Muscle layer of colon (tissue), 2 donors: ENCODE data around the gene GOLT1B.

Source experiments
- H3K27ac ChIP-seq: one replicate; pipeline ENCODE4 v1.7.0; 2013; ENCODE audit warnings: low read depth, mild to moderate bottlenecking, low read length, moderate library complexity
- H3K27me3 ChIP-seq, 2 donors: one replicate each; pipeline ENCODE4 v1.7.0; 2013; ENCODE audit warnings: low read length in 2 of 2, mild to moderate bottlenecking in 2 of 2; ENCODE audit not compliant: insufficient read depth in 2 of 2, control insufficient read depth in 1 of 2
- H3K36me3 ChIP-seq: one replicate; pipeline ENCODE4 v1.7.0; 2013; ENCODE audit warnings: mild to moderate bottlenecking, low read length; ENCODE audit not compliant: insufficient read depth
- H3K4me1 ChIP-seq: one replicate; pipeline ENCODE4 v1.7.0; 2013; ENCODE audit warnings: mild to moderate bottlenecking, low read length; ENCODE audit not compliant: insufficient read depth
- H3K4me3 ChIP-seq, 2 donors: one replicate each; pipeline ENCODE4 v1.7.0; 2013; ENCODE audit warnings: low read length in 2 of 2, low read depth in 1 of 2, mild to moderate bottlenecking in 1 of 2, moderate library complexity in 1 of 2
- H3K9ac ChIP-seq: one replicate; pipeline ENCODE4 v1.7.0; 2013; ENCODE audit warnings: low read length
- H3K9me3 ChIP-seq: one replicate; pipeline ENCODE4 v1.7.0; 2013; ENCODE audit warnings: mild to moderate bottlenecking, low read length
- donor health status: abdominal sarcoma.
- donor health status: Adenocarcinoma of cecum.

GOLT1B gene

DNA sequence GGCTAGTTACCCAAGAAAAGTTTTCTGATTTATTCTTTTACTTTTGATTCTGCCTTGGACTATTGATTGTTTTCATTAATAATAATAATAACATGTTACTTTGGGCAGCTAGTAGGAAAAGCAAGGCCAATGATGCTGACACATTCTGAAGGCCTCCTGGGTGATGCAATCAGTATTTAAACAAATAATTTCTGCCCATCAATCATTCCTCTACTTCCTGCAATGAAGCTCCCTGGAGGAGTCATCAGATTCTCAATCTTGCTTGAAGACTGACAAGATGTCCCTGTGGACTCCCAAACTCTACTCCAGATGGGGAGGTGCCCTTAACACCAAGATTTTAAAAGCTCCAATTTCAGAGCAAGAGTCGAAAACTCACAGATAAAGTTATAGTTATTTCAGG, 24.5 kb downstream of the GOLT1B start, which contains the start of gene SPX:
TSS of gene SPX (plus strand) at position 244 of the 400 bp plus-strand sequence. CDS start 177 bp downstream, outside the sequence.
- Histone ChIP-seq H3K27me3 (peaks cover 5 to 8% of the 10 kb centered on the region in 2 donors), H3K4me3 (peak within 1 kb of the TSS; percentile 58 to 64), H3K27ac (no peak within 1 kb of the TSS), H3K9me3 (no peaks in the 10 kb centered on the region), H3K36me3 (no peaks in the 10 kb centered on the region), H3K9ac (no peak within 1 kb of the TSS), H3K4me1 (peaks cover 16% of the 10 kb centered on the region)

DNA sequence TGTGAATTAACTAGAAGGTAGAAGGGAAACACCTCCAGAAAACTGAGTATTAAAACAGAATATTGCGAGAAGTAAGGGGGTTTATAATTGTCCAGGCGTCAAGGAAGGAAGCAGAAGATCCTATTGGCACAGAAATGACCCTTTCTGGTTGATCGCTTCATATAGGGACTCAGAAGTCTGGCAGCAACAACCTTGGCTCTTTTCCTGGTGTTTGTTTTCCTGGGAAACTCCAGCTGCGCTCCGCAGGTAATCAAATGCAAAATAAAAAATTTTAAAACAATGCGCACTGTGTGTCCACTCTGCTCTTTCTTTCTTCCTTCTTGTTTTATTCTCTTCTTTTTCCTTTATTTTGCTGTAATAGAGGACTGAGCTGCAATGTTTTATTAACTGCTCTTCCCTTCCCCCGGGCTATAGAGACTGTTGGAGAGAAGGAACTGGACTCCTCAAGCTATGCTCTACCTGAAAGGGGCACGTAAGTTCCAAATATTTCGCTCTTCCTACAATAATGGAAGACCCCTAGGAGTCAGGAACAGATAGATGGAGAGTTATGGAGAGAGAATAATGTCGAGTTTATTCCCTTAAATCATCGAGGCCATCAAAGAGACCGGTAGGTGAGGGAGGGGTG, 25.2 kb downstream of the GOLT1B start:
- H3K27ac ChIP-seq: no peak overlapping the region
- H3K9me3 ChIP-seq: no peaks in the 10 kb centered on the region
- H3K4me1 ChIP-seq: peaks cover 16% of the 10 kb centered on the region
- H3K36me3 ChIP-seq: no peaks in the 10 kb centered on the region
- H3K4me3 ChIP-seq: peak overlapping the region; percentile 58 to 64
- no peak overlapping the region for H3K9ac ChIP-seq
- peaks cover 5 to 8% of the 10 kb centered on the region in 2 donors for H3K27me3 ChIP-seq

DNA sequence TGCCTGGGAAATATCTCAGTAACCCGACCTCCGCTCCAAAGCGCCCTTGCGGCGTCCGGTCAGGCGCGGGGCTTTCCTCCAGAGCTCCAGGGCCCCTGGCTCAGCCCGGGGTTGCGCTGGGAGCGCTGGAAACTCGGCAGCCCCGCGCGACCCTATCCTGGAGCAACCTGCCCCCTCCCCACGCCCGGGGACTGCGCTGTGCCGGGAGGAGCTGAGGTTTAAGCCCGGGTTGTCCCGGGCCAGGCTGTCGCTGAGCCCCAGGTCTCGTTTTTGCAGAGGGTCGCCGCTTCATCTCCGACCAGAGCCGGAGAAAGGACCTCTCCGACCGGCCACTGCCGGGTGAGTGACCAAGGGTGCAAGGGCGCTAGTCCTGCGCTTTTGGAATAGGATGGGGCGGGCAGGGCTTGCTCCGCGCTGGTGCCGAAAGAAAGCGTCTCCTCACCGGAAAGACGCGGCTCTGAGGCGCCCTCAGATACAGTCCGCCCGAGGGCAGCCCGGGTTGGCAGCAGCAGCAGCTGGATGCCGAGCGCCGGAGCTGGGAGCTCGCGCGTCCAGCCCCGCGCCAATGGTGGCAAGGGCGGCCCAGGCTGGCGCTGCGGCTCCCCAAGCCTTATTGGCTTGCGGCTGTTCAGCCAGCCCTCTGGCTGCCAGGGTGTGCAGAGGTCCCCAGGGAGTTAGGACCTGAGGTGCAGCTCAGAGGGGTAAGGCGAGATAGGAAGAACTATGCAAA, 26.0 kb downstream of the GOLT1B start:
- H3K27me3 ChIP-seq: peaks cover 5 to 8% of the 10 kb centered on the region in 2 donors
- peaks cover 16% of the 10 kb centered on the region for H3K4me1 ChIP-seq
- peak overlapping the region; percentile 58 to 64 for H3K4me3 ChIP-seq
- no peaks in the 10 kb centered on the region for H3K9me3 ChIP-seq
- no peak overlapping the region for H3K27ac ChIP-seq
- no peak overlapping the region for H3K9ac ChIP-seq
- H3K36me3 ChIP-seq: no peaks in the 10 kb centered on the region

DNA sequence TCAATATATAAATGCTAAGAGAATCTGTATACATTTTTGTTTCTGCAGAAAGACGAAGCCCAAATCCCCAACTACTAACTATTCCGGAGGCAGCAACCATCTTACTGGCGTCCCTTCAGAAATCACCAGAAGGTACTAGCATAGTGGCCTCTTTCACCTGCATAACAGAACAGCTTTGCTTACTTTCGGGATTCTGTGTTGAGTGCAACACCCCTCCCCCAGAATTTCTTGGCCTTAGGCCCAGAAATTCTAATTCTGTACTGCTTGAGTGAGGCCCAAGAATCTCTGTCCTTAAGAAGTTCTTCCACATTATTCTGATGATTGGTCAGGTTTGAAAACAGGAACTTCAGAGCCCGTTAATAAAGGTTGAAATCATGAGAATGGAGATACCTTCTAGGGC, 27.4 kb downstream of the GOLT1B start:
- Histone ChIP-seq H3K4me3 (no peak overlapping the region), H3K36me3 (no peaks in the 10 kb centered on the region), H3K9ac (no peak overlapping the region), H3K27ac (no peak overlapping the region), H3K27me3 (peaks cover 5 to 8% of the 10 kb centered on the region in 2 donors), H3K4me1 (peaks cover 16% of the 10 kb centered on the region), H3K9me3 (no peaks in the 10 kb centered on the region)

DNA sequence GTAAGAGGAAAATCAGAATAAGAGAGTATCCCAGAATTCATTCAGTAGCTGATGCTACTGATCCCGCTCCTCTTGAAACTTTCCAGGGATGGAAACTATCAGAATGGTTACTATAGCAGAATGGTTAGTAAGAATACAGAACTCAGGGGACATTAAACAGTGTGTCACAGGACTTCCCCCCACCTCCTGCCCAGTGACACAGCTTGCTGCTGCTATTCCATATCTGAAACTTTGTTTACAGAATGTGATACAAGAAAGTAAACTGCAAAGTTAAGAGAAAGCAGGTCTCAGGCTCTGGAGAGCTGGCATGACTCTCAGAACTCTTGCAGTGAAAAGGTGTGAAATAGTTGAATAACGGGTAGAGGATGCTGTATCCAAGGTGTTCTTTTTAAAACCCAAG, 27.9 kb downstream of the GOLT1B start:
- no peaks in the 10 kb centered on the region for H3K36me3 ChIP-seq
- no peak overlapping the region for H3K27ac ChIP-seq
- peaks cover 5 to 8% of the 10 kb centered on the region in 2 donors for H3K27me3 ChIP-seq
- peaks cover 16% of the 10 kb centered on the region for H3K4me1 ChIP-seq
- H3K4me3 ChIP-seq: no peak overlapping the region
- H3K9ac ChIP-seq: no peak overlapping the region
- H3K9me3 ChIP-seq: no peaks in the 10 kb centered on the region

DNA sequence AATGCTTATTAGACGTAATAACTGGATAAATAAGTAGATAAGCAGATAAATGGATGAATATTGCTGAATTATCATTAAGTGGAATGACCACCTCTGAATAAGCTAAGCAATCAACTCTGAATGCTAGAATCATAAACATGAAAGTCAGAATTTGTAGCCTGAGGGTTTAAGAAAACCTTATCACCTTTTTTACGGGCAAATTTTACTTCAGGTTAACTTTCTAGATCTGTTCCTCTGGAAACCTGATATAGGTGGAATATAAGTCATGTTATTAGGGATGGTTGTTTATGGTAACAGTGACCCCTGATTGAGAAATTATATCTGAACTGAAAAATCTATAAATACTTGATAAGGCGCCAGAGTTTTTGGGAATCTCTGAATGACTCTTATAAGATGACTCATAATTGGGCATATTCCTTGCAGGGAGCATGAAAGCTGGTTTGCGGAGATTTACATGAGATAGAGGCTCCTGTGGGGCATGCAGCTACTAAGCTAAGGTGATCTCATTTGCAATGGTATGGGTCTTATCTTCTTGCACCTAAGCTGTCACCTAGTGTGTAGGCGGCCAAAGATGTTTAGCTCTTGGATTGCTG, 36.6 kb downstream of the GOLT1B start:
- Histone ChIP-seq H3K9me3 (no peaks in the 10 kb centered on the region), H3K27ac (no peak overlapping the region), H3K4me3 (no peak overlapping the region), H3K27me3 (no peaks in the 10 kb centered on the region), H3K4me1 (peaks cover 3% of the 10 kb centered on the region), H3K36me3 (no peaks in the 10 kb centered on the region), H3K9ac (no peak overlapping the region)

DNA sequence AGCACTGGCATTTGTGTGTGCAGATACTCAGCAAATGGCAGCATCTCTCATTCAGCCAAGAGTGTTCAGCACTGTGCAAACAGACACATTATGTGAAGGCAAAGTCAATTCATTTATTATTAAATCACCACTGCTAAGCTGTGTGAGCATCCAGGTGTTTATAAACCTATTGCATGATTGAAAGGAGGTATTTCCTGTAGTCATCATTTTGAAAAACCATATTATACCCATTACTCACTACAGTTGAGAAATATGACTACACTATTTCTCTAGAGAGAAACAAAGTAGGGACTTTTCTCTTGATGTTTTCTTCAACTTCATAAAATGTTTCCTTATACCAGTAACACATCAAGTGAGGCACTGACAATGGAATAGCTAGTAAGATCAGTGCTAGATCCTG, 38.2 kb downstream of the GOLT1B start:
- Histone ChIP-seq H3K9me3 (no peaks in the 10 kb centered on the region), H3K27ac (no peak overlapping the region), H3K36me3 (no peaks in the 10 kb centered on the region), H3K27me3 (no peaks in the 10 kb centered on the region), H3K4me1 (peaks cover 3% of the 10 kb centered on the region), H3K9ac (no peak overlapping the region), H3K4me3 (no peak overlapping the region)

DNA sequence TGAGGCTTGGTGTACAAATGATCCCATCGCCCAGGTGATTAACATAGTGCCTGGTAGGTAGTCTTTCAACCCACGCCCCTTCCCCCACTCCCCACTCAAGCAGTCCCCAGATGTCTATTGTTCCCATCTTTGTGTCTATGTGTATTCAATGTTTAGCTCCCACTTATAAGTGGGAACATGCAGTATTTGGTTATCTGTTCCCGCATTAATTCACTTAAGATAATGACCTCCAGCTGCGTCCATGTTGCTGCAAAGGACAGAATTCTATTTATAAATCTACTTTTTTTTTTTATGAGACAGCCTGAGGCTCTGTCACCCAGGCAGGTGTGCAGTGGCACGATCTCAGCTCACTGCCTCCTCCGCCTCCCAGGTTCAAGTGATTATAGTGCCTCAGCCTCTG, 40.2 kb downstream of the GOLT1B start:
- no peaks in the 10 kb centered on the region for H3K36me3 ChIP-seq
- H3K9ac ChIP-seq: no peak overlapping the region
- H3K27ac ChIP-seq: no peak overlapping the region
- no peaks in the 10 kb centered on the region for H3K9me3 ChIP-seq
- H3K4me3 ChIP-seq: no peak overlapping the region
- H3K27me3 ChIP-seq: no peaks in the 10 kb centered on the region
- H3K4me1 ChIP-seq: peaks cover 3% of the 10 kb centered on the region

DNA sequence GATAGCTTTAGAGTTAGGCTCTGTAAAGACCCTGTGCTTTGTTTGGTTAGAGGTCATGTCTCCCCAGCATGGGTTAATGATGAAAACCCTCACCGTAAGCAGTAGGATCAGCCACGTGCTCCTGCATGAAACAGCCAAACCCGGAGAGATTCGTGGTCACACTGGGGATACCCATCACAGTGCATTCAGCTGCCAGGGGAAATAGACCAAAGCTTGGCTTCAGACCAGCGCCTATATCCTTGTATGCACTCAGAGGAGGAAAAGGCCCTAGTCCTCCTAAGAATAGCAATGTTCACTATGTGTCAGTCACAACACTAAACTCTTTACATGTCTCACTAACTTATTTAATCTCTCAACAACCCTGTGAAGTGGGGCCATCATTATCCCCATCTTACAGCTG, 40.8 kb downstream of the GOLT1B start:
- Histone ChIP-seq H3K4me3 (no peak overlapping the region), H3K36me3 (no peaks in the 10 kb centered on the region), H3K9me3 (no peaks in the 10 kb centered on the region), H3K27ac (no peak overlapping the region), H3K9ac (no peak overlapping the region), H3K27me3 (no peaks in the 10 kb centered on the region), H3K4me1 (peaks cover 3% of the 10 kb centered on the region)

DNA sequence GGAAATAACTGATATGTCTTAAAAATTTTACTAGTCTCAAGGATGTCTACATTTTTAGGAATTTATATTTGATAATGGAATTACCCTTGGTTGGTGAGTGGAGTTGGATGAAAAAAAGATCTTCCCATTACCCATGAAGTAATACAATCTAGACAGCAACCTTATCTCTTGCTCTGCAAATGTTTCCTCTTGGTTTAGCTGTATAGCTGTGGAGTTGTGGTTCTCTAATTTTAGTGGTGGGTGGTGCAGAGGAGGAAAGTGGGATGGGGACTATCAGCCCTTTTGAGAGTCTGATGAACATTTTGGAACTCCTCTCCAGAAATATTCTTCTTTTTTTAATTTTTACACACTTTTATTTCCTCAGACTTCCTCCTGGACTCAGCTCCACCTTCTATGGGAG, 41.6 kb downstream of the GOLT1B start:
- Histone ChIP-seq H3K4me3 (no peak overlapping the region), H3K9ac (no peak overlapping the region), H3K9me3 (no peaks in the 10 kb centered on the region)

DNA sequence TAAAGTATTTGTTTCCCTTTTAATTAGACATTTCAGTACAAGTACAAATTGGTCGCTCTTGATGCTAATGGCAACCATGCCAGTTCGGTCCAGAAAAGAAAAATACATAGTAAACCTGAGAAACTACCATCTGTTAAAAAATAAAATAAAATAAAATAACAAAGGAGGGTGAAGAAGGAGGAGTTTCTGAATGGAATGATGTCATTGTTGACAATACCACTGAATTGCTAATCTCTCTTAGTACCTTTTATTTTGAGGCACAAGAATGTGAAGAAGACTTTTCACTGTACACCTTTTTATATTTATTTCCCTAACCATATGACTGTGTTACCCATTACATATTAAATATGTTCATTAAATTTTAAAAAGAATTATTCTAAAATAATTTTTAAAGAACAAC, 44.0 kb downstream of the GOLT1B start:
- no peak overlapping the region for H3K4me3 ChIP-seq
- H3K9ac ChIP-seq: no peak overlapping the region
- H3K27ac ChIP-seq: no peak overlapping the region
- H3K9me3 ChIP-seq: no peaks in the 10 kb centered on the region
- H3K4me1 ChIP-seq: peaks cover 3% of the 10 kb centered on the region
- no peaks in the 10 kb centered on the region for H3K36me3 ChIP-seq
- no peaks in the 10 kb centered on the region for H3K27me3 ChIP-seq

More for the DNA sequence above, 41.6 kb downstream of the GOLT1B start:
- Histone ChIP-seq H3K27me3 (no peaks in the 10 kb centered on the region), H3K36me3 (no peaks in the 10 kb centered on the region), H3K4me1 (peaks cover 3% of the 10 kb centered on the region), H3K27ac (no peak overlapping the region)
